ENCODE data around the gene LRRC36.

LRRC36 gene

DNA sequence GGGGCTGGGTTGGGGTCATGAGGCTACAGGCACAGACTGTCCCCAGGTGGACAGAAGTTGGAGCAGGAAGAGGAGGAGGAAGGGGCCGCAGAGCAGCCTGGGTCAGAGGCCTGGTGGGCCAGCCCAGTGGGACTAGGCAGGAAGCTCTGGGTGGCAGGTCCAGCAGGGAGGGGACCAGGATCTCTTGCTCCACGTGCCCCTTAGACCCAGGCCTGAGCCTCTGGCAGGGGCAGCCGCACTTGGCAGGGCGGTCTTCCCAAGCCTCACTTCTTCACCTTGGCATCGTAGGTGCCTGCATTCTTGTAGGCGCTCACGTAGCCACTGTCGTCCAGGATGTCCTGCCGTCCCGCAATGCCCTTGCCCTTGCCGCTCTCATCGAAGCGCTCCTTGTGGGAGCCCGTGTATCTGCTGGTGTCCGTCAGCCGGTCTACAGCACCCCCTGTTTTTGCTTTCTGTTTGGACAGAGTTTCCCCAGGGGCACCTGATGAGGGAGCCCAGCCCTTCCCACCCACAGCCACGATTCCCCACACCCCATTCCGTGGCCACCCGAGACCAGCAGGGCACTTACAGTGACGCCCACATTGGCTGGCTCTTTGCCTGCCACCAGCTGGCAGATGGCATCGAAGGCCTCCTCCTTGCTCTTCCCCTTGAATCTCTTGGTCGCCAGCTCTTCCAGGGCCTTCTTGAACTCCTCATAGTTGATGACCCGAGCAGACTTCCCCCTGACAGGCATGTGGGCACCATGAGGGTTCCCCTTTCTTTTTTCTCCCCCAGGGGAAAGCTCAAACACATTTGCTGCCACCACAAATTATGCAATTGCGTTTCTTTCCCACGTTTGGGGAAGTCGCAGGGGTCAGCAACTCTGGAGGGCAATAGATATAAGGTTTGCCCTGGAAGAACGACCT, 63.5 kb downstream of the LRRC36 start:
- no peak for DNase-seq (ENCODE audit: low read depth)

DNA sequence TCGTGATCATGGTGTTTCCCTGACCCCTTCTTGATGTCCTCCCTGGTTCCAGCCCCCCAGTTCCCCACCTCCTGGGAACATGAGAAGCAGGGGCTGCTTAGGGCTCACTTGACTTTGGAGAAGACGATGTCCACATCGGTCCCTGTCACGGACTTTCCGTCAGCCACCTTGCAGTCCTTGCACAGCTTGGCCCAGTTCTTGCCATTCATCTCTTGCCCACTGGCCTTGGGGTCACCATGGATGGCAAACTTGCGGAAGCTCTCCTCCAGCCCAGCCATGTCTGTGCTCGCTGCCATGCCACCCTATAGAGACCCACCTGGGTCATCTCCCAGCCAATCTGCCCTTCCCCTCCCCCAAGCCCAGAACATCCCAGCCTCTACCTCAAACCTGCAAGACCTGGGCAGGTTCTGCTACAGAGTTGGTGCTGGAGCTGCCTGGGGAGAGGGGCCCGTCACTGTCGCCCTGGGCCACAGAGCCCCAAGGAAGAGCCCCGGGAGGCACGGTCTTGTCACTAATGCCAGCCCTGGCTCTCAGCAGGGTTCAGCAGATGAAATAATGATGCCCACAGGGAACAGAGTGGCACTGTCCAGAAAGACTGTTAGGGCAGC, 64.3 kb downstream of the LRRC36 start:
- DNase-seq (ENCODE audit: low read depth) = no peak

DNA sequence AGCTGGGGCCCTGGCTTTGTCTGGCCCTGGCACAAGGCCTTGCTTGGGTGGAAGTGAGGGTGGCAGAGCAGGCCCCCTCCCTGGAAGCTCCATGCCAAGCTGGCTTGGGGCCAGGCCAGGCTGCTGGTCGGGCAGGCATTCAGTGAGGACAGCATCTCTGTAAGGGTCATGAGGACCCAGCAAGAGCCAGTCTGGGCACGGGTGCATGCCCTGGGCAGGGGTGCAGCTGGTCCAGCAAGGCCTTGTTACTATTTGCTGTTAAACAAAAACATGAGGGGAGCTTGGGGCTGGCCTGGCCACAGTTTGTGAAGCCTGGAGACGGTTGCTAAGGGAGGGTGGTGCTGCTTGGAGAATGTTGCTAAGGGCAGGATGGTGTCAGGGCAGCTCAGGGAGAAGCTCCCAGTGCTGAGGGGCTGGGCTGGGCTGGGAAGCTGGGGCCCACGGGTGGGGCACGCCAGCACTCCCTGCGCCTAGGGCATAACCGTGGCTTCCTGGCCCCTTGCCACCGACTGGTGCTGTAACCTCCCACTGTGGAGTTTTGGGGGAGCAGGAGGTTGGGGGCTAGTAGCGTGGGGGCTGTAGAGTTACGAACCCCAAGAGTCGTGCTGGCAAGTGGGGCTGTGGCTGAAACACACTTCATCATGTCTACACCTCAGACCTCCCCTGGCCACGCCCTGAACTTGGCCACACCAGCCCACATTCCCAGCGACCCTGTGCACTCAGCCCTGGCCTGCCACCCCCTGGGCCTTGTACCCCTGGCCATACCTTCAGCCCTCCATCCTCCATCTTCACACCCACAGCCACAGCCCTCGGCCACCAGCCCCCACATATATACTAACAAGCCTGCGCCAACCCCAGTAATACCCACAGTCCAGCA, 65.0 kb downstream of the LRRC36 start:
- no peak for DNase-seq (ENCODE audit: low read depth)

DNA sequence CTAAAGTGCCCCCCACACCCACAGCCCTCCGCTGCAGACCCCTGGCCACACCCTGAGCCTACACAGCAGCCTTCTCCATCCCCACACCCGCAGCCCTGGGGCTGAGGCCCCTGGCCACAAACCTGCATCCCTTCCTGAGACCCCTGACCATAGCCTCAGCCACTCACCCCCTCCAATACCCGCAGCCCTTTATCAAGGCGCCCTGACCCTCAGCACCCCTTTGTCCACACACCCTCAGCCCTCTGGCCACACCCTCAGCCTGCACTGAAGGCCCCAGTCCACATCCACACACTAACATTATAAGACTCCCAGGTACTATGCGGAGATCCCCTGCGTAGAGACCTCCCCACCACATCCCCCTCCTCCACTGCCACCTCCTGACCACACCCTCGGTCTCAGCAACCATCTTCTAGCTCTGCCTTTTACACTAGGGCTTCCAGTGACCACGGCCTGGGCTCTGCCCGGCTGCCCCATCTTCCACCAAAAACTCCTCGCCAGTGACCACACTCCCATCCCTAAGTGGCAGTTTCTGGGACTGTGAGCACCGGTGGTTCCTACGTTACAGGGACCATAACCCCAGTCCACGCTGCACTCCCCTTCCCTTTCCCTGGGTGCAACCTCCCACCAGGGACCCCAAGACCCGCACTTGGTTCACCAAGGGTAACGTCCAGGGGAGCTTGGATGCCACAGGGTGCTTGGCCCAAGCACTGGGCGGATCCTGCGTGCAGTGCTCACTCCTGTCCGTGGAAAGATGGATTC, 65.9 kb downstream of the LRRC36 start:
- no peak for DNase-seq (ENCODE audit: low read depth)

DNA sequence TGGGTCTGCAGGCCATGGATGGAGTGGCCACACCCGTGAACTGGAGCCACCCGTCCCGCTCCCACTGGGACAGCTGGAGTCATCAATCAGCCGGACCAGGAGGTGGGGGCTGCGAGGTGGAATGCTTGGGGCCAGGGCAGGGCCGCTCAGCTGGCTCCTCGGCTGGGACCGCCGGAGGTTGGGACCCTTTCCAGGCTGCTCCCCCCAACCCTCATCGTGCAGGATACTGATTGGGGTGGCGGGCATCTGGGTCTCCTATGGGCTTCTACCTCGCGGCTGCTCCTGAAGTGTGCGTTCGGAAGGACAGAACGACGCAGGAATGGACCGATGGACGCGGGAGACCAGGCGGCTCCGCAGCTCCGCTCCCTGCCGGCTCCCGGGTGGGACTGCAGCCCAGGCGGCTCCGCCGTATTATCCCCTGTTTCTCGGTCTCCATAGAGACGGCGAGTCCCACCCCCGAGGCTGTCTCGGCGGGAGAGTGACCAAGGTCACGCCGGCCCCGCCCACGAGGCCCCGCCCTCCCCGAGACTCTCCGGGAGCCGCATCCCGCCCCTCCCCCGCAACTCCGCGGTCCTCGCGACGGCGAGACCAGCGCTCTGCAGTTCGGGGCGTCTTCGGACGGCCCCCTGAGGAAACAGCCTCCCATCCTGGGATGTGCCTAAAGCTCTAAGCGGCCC, 66.6 kb downstream of the LRRC36 start, which contains the start of gene TPPP3:
TSS of gene TPPP3 (minus strand) at position 388 of the 677 bp plus-strand sequence. CDS start 2,387 bp downstream, outside the sequence.
- no peak for DNase-seq (ENCODE audit: low read depth)

DNA sequence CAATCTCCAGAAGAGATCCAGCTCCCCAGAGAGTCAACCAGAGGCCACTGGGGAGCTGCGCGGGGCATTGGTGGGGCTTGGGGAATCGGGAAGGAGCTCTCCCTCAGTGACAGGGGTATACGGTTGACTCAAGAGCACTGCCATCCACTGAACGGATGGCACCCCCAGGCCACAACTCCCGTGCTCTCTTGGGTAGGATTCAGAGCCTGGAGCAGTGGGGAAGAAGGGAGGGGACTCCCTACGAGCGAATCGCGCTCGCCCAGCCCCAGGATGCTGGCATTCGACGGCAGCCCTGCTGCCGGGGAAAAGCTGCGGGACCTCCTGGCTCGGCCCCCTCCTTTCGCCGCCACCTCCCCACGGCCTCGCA, 67.2 kb downstream of the LRRC36 start:
- DNase-seq (ENCODE audit: low read depth) = no peak

DNA sequence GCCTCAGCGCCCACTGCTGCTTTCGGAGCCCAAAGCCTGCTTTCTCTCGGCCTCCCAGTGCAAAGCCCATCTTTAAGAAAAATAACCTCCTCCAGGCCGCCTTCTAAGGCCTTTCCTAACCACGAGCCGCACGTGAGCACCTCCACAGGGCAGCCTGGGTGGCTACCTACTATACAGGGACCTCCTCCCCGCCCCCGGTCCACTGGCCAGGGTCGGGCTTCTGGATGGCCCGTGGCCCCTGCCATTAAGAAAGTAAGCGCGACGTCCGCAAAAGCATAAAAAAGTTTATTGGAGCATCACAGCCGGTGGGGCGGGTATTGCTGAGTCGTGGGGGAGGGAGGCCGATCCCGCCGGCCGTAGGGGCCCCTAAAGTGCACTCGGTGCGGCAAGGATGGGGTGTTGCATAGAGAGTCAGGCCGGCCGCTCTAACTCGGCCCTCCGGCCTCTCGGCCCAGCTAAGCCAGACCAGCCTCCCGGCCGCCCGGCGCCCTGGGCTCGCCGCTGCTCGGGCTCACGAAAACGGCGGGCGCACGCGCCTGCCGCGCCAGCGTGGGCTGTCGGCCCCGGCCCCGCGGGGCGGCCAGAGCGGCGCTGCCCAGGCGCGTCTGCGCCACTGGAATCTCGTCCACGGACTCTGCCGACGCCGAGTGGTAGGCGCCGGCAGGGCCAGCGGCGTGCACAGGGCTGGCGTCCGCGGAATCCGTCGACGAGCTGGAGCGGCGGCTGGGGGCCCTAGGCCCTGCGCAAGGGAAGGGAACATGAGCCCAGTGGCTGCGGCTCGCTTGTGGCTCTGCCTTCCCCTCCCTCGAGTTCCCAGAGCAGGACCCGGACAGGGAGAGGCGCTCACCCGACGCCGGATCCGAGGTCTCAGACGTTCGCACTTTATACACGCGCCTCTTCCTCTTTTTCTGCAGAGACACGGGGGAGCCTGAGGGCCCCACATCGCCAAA, 67.8 kb downstream of the LRRC36 start:
- DNase-seq (ENCODE audit: low read depth) = no peak

DNA sequence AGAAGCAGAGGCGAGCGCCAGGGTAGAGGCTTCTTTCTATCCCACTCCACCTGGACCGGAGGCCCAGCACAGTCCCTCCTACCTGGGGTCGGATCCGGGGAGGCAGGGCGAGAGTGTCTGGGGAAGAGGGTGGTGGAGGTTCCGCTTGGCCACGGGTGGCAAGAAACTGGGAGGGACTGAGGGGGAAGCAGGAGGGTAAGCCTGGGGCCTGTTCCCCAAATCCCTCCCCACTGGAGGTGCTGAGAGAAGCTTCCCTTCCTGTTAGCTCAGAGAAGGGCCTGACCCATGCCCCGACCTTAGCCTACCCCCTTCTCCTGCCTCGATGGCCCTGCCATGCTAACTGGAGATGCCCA, 68.5 kb downstream of the LRRC36 start:
- DNase-seq (ENCODE audit: low read depth) = no peak

DNA sequence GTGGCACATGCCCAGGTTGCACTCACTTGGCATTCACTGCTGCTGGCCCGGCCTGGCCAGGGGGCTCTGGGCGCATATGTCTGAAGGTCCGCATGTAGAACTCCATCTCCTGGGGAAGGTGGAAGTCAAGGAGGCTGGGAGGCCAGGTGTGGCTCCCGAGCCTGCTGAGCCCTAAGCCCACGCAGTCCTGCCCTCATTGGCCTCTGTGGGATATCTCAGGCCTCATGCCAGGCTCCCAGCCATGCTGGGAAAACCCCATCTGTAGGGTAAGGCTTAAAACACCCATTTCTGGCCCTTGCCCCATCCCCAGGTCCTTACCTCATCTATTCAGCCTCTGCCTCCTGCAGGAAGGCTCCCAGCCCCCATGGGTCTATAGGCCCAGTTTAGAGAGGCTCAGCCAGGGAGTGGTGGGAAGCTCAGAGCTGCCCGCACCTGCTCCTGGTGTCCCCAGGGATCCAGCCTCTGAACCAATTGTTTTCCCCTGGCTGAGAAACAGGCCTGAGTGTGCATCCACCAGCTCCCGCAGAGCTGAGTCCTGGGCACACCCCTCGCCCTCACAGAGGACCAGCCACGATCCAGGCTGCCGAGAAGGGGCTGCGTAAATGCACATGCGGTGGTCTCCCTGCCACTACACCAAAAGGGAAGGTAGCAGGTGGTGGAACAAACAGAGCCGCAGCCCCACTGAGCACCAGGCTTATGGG, 69.0 kb downstream of the LRRC36 start:
- no peak for DNase-seq (ENCODE audit: low read depth)

DNA sequence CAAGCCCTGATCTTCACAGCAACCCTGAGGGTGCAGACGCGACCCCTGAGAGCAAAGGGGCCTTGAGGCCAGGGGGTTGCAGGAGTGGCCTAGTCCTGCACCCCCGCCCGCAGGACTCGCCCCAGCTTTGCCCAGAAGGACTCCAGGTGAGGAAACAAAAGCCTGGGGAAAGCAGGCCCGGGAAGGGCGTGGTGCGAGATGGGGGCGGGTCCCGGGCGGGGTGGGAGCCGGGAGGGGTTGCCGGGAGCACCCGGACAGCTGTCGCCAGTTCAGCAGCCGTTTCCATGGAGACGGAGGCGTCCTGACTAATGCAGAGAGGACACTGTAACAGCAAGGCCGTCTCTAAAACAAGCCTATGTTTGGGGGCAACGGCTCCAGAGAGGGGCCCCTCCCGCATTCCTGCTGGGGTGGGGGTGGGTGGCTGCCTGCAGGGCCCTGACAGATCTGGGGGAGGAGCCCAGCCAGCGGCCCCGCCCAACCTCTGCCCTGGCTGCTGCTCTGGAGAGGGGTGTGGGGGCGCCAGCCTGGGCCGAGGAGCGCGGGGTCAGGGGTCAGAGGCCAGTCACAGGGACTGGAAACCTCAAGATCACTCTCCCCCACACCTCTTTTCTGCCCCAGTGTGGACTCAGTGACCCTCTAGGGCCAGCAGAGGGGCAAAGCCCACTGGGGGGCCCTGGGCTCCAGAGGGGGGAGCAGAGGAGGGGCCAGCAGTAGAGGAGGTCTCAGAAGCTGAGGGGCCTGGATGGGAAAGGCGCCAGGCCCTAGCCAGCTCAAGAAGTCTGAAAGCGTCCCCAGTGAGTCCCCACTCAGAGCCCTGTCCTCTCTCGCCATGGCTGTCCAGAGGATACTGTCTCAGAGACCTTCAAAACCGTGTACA, 69.8 kb downstream of the LRRC36 start:
- DNase-seq (ENCODE audit: low read depth) = no peak

DNA sequence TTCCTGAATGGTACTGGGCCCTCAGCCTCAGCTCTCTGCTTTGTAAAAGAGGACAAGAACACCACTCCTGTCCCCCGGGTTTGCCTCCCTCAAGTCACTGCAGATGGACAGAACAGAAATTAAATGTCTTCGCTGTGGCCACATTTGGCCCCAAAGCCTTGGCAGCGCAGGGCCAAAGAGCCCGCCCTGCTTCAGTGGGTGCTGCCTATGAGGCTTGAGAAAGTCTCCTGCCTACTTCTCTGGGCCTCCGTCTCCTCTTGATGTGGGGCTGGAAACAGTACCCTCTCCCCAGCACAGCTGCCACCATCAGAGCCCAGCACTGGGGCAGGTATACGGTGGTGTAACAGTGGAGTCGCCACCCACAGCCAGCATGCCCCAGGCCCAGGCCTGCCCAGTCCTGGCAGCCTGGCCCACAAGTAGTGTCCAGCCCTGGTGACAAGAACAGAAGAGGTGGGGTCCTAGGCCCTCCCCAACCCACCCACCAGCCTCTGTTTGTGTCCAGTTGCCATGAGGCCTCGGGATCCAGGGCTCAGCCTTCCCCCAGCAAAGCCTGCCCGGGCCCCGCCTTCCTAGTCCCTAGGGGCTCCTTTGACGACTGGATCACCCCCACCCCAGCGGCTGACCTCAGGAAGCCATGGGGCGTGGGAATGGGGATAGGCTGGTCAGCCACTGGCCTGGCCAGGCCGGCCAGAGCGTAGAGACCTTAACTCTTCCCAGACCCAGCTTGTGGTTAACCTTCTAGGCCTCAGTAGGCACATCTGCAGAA, 70.6 kb downstream of the LRRC36 start:
- DNase-seq (ENCODE audit: low read depth) = no peak

DNA sequence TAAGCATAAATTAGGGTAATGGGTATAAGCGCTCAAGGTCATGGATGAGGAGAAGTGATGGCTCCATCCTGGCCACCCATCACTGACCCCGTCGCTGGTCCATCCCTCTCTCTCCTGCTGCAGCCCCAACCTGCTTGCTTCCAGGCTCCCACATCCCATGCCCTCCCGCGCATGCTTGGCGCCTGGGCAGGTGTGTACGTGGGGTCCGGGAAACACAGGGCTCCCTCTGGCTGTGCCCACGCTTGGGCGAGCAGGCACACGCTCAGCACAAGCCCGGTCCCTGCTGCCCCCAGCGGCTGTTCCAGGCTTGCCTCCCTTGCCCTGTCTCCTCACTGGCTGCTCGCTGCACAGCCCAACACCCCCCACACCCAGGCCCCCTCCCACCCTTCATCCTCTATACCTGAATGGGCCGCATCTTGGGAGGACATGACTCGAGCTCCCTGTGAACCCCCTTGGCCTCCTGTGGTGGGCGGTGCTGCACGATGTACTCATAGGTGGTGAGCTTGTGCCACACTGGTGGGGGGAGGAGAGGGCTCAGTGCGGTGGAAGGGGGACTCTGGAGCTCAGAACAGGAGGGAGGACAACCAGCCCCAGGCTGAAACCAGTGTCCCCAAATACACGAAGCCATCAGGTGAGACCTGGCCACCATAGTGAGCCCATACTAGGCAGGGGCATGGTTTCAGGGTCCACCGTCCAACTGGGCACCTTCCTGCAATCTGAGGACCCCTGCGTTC, 71.4 kb downstream of the LRRC36 start:
- no peak for DNase-seq (ENCODE audit: low read depth)

DNA sequence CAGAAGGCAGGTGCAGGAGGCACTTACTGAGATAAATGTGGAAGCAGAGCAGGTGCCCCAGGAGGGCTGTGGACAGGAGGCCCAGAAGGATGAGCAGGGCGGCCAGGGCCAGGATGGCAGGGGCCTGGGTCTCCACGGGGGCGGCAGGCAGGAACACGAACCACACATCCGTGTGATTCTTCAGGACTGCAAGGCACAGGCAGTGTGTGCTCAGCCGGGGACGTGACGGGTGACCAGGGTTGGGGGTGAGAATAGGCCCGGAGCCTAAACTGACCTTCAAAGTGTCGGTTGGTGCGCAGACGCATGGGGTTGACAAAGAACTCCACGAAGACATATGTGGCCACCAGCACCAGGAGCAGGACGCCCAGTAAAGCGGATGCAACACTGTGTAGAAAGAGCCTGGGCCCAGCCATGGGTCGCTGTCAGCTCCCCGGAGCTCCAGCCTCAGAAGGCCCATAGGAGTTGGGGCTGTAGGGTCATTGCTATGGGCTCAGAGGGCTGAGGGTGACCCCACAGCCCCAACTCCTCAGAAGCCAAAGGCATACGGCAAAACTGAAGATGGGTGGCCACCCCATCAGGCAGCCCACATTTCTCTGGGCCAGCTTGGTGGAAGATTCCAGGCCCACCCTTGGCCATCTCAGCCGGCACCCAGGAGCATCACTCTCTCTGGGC, 72.1 kb downstream of the LRRC36 start:
- DNase-seq (ENCODE audit: low read depth) = no peak

DNA sequence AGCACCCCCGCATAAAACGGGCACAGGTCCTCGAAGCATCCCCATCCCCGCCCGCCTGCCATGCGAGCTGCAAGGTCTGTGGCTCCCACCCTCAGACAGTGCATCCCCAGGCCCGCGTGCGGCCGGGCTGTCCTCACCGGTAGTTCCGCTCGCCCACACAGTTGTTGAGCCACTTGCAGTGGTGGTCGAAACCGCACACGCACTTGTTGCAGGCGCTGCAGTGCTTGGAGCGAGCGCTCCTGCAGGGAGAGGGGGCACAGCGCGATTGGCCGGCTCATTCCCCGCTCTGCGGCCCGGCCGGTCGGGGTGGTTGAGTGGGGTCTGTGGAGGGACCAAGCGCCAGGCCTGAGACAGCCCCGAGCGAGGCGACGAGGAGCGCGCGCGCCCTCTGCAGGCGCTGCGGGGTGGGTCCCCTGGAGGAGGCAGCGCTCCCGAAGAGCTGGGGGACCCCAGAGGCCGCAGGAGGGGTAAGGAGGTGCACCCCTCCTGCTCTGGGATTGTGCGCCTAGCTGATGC, 72.7 kb downstream of the LRRC36 start:
- peak; percentile 35 for DNase-seq (ENCODE audit: low read depth)

DNA sequence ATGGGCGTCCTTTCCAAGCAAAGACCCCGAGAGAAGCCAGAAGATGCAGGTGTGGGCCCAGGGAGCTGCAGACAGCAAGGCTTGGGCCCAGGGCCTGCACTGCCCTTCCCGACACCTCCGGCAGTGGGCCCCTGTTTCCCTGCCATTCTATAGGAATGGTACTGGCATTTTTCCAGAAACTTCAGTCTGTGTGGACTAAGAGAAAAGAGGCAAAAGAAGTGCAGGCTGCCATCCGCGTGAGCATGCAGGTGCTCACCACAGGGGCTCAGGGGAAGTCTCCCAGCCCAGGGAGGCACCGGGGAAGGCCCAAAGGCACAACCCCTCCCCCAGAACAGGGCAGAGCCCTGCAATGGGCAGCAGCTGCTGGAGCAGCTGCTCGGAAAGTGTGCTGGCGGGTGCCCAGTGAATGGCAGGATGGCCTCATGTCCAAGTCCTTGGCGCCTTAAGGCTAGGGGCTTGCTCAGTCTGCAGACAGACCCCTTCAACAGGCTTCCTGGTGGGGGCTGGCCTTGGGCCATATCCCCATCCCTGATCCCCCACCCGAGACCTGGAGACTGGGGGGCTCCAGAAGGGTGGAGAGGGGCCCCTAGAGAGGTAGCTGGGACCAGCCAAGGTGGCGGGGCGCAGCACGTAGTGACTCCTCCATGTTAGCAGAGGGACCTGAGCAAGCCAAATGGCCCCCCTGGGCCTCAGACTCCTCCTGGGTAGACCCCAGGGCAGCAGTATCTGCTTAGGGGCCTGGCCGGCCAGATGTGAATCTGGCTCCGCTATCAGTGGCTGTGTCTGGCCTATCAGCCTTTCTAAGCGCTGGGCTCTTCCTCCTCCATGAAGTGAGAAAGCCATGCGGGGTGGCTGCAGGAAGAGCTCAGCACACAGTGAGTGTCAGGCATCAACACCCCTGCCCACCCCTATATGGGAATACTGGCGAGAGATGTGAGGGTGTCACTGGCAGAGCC, 73.4 kb downstream of the LRRC36 start:
- DNase-seq (ENCODE audit: low read depth) = no peak
